ENCODE results near the gene ASH1L. TPM values are rescaled to one million over a fixed set of nuclear protein-coding genes. Genes with fewer than 3 reads are reported as not detected.

ASH1L gene
- total RNA-seq, 1 donor, result 41.6 TPM

DNA sequence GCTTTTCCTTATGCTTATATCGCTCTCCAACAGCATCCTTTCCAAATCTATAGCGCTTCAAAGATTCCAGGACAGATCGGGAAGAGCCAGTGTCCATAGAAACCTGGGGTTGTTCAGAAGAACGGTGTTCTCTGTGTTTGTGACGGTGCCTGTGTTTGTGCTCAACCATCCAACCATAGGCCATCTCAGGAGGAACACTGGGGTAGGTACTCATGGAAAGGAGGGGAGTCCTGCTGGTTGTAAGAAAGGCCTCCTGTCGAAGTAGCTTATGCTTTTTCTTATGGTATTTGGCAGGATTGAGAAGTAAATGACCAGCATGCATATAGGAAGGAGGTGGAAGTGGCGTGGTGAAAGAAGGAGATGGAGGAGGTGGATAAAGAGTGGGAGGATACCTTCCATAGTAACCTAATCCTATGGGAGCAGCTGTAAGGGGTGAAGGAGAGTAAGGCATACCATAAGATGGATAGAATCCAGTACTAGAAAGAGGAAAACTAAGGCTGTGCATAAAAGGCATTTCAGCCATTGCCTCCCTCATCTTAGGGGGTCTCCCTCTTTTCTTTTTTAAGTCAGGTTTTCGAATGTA is 84.2 kb downstream of the ASH1L start:
- Histone ChIP-seq H2AFZ (ENCODE audit: low read length) (no peak overlapping the region), H3K9me3 (ENCODE audit: low read depth, low read length) (no peaks in the 10 kb centered on the region), H3K36me3 (ENCODE audit: insufficient read depth, low read length) (peaks cover 21% of the 10 kb centered on the region), H3K4me1 (ENCODE audit: insufficient read depth, low read length) (peaks cover 4% of the 10 kb centered on the region), H3K4me3 (ENCODE audit: insufficient read depth, low read length) (no peak overlapping the region), H3K27me3 (ENCODE audit: insufficient read depth, low read length) (no peaks in the 10 kb centered on the region), H3K79me2 (ENCODE audit: insufficient read depth, low read length) (peaks cover 44% of the 10 kb centered on the region), H4K20me1 (ENCODE audit: insufficient read depth, low read length) (peaks cover 6% of the 10 kb centered on the region), H3K4me2 (ENCODE audit: insufficient read depth, low read length) (no peak overlapping the region), H3K27ac (ENCODE audit: low read depth, low read length) (no peak overlapping the region)
- DNase-seq (ENCODE audit: insufficient read length, low spot score, missing footprints), result no peak
- TF ChIP-seq, protein P1, sequence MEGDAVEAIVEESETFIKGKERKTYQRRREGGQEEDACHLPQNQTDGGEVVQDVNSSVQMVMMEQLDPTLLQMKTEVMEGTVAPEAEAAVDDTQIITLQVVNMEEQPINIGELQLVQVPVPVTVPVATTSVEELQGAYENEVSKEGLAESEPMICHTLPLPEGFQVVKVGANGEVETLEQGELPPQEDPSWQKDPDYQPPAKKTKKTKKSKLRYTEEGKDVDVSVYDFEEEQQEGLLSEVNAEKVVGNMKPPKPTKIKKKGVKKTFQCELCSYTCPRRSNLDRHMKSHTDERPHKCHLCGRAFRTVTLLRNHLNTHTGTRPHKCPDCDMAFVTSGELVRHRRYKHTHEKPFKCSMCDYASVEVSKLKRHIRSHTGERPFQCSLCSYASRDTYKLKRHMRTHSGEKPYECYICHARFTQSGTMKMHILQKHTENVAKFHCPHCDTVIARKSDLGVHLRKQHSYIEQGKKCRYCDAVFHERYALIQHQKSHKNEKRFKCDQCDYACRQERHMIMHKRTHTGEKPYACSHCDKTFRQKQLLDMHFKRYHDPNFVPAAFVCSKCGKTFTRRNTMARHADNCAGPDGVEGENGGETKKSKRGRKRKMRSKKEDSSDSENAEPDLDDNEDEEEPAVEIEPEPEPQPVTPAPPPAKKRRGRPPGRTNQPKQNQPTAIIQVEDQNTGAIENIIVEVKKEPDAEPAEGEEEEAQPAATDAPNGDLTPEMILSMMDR (IDR thresholded peaks at IDR 0.05; ENCODE audit: extremely low read depth, low read depth, low read length), result no peak

DNA sequence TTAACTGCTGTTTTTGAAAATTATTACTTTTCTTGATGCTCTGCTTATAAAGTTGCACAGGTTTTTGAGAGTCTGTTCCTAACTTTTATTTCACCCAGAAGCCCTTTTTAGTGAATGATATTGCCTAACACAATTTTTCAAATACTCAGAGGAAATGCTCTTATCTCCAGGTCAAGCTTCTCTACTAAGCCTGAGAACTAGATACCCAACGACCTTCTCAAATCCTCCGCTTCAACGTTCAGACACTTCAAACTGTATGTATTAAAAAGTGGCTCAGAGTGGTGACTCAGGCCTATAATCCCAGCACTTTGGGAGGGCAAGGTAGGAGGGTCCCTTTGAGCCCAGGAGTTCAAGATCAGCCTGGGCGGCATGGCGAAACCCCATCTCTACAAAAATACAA is 88.5 kb downstream of the ASH1L start:
- peaks cover 16% of the 10 kb centered on the region for H4K20me1 ChIP-seq (ENCODE audit: insufficient read depth, low read length)
- H3K4me3 ChIP-seq (ENCODE audit: insufficient read depth, low read length), result no peak overlapping the region
- H2AFZ ChIP-seq (ENCODE audit: low read length), result no peak overlapping the region
- peaks cover under 1% of the 10 kb centered on the region for H3K4me1 ChIP-seq (ENCODE audit: insufficient read depth, low read length)
- DNase-seq (ENCODE audit: insufficient read length, low spot score, missing footprints), result no peak
- peaks cover 65% of the 10 kb centered on the region for H3K79me2 ChIP-seq (ENCODE audit: insufficient read depth, low read length)
- TF ChIP-seq, protein P1 (IDR thresholded peaks at IDR 0.05; ENCODE audit: extremely low read depth, low read depth, low read length), result no peak
- H3K36me3 ChIP-seq (ENCODE audit: insufficient read depth, low read length), result peaks cover 4% of the 10 kb centered on the region
- H3K4me2 ChIP-seq (ENCODE audit: insufficient read depth, low read length), result no peak overlapping the region
- H3K27ac ChIP-seq (ENCODE audit: low read depth, low read length), result no peak overlapping the region
- H3K27me3 ChIP-seq (ENCODE audit: insufficient read depth, low read length), result no peaks in the 10 kb centered on the region
- H3K9me3 ChIP-seq (ENCODE audit: low read depth, low read length), result no peaks in the 10 kb centered on the region

DNA sequence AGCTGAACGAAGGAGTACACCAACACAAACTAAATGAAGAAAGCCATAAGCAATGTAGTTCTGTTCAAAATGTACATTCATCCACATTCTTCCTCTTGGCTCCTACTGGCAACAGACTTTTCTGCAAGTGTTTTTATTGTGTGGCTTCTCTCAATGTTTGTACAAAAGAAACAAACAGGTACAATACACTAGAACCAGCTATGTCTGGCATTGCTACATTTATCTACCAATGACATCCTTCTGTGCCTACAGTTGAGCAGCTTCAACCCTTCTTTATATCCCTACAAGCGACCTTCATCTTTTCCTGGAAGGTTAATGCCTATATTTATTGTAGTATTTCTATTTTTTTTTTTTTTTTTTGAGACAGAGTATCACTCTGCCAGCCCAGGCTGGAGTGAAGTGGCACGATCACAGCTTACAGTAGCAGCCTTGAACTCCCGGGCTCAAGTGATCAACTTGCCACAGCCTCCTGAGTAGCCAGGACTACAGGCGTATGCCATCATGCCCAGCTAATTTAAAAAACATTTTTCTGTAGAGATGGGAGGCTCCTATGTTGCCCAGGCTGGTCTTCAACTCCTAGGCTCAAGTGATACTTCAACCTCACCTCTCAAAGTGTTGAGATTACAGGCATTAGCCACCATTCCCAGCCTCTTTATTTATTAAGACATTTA is 89.3 kb downstream of the ASH1L start:
- Histone ChIP-seq H3K79me2 (ENCODE audit: insufficient read depth, low read length) (peaks cover 57% of the 10 kb centered on the region), H3K36me3 (ENCODE audit: insufficient read depth, low read length) (peaks cover 4% of the 10 kb centered on the region), H3K4me3 (ENCODE audit: insufficient read depth, low read length) (no peak overlapping the region), H3K27ac (ENCODE audit: low read depth, low read length) (no peak overlapping the region), H3K4me2 (ENCODE audit: insufficient read depth, low read length) (no peak overlapping the region), H3K9me3 (ENCODE audit: low read depth, low read length) (no peaks in the 10 kb centered on the region), H4K20me1 (ENCODE audit: insufficient read depth, low read length) (peaks cover 15% of the 10 kb centered on the region), H2AFZ (ENCODE audit: low read length) (no peak overlapping the region), H3K4me1 (ENCODE audit: insufficient read depth, low read length) (no peaks in the 10 kb centered on the region), H3K27me3 (ENCODE audit: insufficient read depth, low read length) (no peaks in the 10 kb centered on the region)
- DNase-seq (ENCODE audit: insufficient read length, low spot score, missing footprints), result no peak
- TF ChIP-seq, protein P1 (IDR thresholded peaks at IDR 0.05; ENCODE audit: extremely low read depth, low read depth, low read length), result no peak

DNA sequence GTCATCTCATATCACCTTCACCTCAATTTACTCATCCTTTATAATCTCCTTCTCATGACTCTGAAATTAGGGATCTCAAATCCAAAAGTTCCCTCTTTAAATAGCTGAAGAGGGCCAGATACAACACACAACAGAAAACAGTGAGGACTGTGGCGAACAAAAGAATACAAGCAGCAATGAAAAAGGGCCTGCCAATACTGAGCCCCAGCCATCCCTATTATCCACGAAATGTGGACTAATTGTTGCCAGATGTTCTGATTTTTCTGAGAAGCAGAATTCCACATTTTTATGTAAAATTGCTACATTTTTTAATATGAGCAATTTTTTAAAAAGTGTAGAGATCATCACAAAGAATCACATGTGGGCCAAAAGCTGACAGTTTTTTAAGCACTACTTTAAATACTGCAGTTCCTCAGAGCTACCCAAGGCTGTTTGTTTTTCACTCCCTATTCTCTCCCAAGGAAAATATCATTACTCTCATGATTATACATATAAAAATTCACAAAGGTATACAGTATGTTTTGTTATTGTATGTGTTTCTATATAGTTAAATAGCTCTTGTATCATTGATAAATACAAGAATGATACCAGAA is 90.0 kb downstream of the ASH1L start:
- Histone ChIP-seq H3K27me3 (ENCODE audit: insufficient read depth, low read length) (no peaks in the 10 kb centered on the region), H4K20me1 (ENCODE audit: insufficient read depth, low read length) (peaks cover 15% of the 10 kb centered on the region), H3K27ac (ENCODE audit: low read depth, low read length) (no peak overlapping the region), H3K4me1 (ENCODE audit: insufficient read depth, low read length) (peaks cover 3% of the 10 kb centered on the region), H3K36me3 (ENCODE audit: insufficient read depth, low read length) (no peaks in the 10 kb centered on the region), H3K9me3 (ENCODE audit: low read depth, low read length) (no peaks in the 10 kb centered on the region), H3K4me2 (ENCODE audit: insufficient read depth, low read length) (no peak overlapping the region), H3K4me3 (ENCODE audit: insufficient read depth, low read length) (no peak overlapping the region), H3K79me2 (ENCODE audit: insufficient read depth, low read length) (peaks cover 52% of the 10 kb centered on the region), H2AFZ (ENCODE audit: low read length) (no peak overlapping the region)
- TF ChIP-seq, protein P1 (IDR thresholded peaks at IDR 0.05; ENCODE audit: extremely low read depth, low read depth, low read length), result no peak
- DNase-seq (ENCODE audit: insufficient read length, low spot score, missing footprints), result no peak
